ENCODE results near the gene DIPK1A. TPM values are rescaled to one million over a fixed set of nuclear protein-coding genes. Genes with fewer than 3 reads are reported as not detected.

The DIPK1A gene
- 4.7 and 12.3 TPM in 2 replicates for total RNA-seq

GRCh38 chr1:92961131-92961895 is at the start of gene DIPK1A:
DIPK1A (minus strand) TSS chr1:92961462; CDS start chr1:92961429, 33 bp downstream.

GRCh38 chr1:92831762-92832536 is 129.3 kb downstream of the DIPK1A start, which contains the start of gene RPL5:
RPL5 (plus strand) TSS chr1:92832040; CDS start chr1:92832115, 75 bp downstream.

Other genes with a start within 250 kb of the DIPK1A start
- gene EVI5, start 176.4 kb downstream of the DIPK1A start, total RNA-seq: 37.1 and 55.4 TPM in 2 replicates
- 2,096 and 2,880 TPM in 2 replicates for gene RPL5, start 129.4 kb downstream of the DIPK1A start, total RNA-seq
- 5.2 and 10.3 TPM in 2 replicates for gene MTF2, start 117.8 kb upstream of the DIPK1A start, total RNA-seq
- gene TMED5, start 219.0 kb upstream of the DIPK1A start, total RNA-seq: 40.7 and 44.5 TPM in 2 replicates
- 2.8 and 4.1 TPM in 2 replicates for gene CCDC18, start 219.3 kb upstream of the DIPK1A start, total RNA-seq

Measured in pericardium fibroblast (primary cell).